H1 (cell line): Measurements from ENCODE around the gene RNF151. TPM values are rescaled to one million over a fixed set of nuclear protein-coding genes. Genes with fewer than 3 reads are reported as not detected.

Source experiments
- polyA plus RNA-seq, 7 experiments: library from polyadenylated mRNA; depleted of rRNA in 3 of 7; stranded (reverse) in 5 of 7; unstranded in 2 of 7; fragments of >200 nt in 5 of 7; fragments of 200-250 nt in 2 of 7; gene quantifications; 1 replicate in 5 of 7; 2 replicates in 1 of 7; 4 replicates in 1 of 7; pipeline versions ENCODE4 v1.2.1 to v1.2.3, GENCODE V29; 2011 to 2013; ENCODE audit warnings: missing spikeins in 2 of 7, mixed read lengths in 2 of 7
- total RNA-seq: library from RNA; stranded (reverse); fragmentation: NEBNext Ultra II Directional; extraction: Animal tissue kit (Norgen Biotek cat#: 25700); gene quantifications from 2 replicates; pipeline ENCODE4 v1.2.1, GENCODE V29; 2021
- TF ChIP-seq, protein P1 (sequence below): fragments of 300-600 bp; sonication (generic); IDR thresholded peaks from 2 replicates; pipeline ENCODE4 v1.7.1; 2012; ENCODE audit warnings: low read length, moderate library complexity, mild to moderate bottlenecking, inconsistent platforms; ENCODE audit not compliant: insufficient replicate concordance

The RNF151 gene
- total and polyA plus RNA-seq, 2 of the 8 experiments (the other 6 are each of a cell fraction or from before 2014, with no cell fraction given), result not detected

DNA sequence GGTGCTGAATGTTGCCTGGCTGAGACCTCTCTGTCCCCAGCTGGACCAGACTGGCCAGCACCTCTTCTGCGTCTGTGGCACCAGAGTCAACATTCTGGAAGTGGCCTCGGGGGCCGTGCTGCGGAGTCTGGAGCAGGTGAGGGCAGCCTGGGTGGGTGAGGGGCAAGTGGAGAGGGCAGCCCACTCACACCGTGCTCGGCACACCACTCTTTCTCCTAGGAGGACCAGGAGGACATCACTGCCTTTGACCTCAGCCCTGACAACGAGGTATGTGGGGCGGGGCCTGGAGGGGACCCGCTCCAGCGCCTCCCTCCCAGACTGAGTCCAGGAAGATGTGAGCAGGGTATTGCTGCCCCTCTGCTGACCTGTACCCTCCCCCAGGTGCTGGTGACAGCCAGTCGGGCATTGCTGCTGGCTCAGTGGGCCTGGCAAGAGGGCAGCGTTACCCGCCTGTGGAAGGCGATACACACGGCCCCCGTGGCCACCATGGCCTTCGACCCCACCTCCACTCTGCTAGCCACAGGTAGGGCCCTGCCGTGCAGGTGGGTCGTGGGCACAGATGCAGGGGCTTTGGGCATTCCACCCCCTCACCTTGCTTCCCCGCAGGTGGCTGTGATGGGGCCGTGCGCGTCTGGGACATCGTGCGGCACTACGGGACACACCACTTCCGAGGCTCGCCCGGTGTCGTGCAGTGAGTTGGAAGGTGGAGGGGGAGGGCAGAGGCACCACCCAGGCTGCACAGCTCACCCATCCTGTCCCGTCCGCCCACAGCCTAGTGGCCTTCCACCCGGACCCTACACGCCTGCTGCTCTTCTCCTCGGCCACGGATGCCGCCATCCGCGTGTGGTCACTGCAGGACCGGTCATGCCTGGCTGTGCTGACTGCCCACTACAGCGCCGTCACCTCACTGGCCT, 7.8 kb downstream of the RNF151 start (continued):
- TF ChIP-seq, protein P1, sequence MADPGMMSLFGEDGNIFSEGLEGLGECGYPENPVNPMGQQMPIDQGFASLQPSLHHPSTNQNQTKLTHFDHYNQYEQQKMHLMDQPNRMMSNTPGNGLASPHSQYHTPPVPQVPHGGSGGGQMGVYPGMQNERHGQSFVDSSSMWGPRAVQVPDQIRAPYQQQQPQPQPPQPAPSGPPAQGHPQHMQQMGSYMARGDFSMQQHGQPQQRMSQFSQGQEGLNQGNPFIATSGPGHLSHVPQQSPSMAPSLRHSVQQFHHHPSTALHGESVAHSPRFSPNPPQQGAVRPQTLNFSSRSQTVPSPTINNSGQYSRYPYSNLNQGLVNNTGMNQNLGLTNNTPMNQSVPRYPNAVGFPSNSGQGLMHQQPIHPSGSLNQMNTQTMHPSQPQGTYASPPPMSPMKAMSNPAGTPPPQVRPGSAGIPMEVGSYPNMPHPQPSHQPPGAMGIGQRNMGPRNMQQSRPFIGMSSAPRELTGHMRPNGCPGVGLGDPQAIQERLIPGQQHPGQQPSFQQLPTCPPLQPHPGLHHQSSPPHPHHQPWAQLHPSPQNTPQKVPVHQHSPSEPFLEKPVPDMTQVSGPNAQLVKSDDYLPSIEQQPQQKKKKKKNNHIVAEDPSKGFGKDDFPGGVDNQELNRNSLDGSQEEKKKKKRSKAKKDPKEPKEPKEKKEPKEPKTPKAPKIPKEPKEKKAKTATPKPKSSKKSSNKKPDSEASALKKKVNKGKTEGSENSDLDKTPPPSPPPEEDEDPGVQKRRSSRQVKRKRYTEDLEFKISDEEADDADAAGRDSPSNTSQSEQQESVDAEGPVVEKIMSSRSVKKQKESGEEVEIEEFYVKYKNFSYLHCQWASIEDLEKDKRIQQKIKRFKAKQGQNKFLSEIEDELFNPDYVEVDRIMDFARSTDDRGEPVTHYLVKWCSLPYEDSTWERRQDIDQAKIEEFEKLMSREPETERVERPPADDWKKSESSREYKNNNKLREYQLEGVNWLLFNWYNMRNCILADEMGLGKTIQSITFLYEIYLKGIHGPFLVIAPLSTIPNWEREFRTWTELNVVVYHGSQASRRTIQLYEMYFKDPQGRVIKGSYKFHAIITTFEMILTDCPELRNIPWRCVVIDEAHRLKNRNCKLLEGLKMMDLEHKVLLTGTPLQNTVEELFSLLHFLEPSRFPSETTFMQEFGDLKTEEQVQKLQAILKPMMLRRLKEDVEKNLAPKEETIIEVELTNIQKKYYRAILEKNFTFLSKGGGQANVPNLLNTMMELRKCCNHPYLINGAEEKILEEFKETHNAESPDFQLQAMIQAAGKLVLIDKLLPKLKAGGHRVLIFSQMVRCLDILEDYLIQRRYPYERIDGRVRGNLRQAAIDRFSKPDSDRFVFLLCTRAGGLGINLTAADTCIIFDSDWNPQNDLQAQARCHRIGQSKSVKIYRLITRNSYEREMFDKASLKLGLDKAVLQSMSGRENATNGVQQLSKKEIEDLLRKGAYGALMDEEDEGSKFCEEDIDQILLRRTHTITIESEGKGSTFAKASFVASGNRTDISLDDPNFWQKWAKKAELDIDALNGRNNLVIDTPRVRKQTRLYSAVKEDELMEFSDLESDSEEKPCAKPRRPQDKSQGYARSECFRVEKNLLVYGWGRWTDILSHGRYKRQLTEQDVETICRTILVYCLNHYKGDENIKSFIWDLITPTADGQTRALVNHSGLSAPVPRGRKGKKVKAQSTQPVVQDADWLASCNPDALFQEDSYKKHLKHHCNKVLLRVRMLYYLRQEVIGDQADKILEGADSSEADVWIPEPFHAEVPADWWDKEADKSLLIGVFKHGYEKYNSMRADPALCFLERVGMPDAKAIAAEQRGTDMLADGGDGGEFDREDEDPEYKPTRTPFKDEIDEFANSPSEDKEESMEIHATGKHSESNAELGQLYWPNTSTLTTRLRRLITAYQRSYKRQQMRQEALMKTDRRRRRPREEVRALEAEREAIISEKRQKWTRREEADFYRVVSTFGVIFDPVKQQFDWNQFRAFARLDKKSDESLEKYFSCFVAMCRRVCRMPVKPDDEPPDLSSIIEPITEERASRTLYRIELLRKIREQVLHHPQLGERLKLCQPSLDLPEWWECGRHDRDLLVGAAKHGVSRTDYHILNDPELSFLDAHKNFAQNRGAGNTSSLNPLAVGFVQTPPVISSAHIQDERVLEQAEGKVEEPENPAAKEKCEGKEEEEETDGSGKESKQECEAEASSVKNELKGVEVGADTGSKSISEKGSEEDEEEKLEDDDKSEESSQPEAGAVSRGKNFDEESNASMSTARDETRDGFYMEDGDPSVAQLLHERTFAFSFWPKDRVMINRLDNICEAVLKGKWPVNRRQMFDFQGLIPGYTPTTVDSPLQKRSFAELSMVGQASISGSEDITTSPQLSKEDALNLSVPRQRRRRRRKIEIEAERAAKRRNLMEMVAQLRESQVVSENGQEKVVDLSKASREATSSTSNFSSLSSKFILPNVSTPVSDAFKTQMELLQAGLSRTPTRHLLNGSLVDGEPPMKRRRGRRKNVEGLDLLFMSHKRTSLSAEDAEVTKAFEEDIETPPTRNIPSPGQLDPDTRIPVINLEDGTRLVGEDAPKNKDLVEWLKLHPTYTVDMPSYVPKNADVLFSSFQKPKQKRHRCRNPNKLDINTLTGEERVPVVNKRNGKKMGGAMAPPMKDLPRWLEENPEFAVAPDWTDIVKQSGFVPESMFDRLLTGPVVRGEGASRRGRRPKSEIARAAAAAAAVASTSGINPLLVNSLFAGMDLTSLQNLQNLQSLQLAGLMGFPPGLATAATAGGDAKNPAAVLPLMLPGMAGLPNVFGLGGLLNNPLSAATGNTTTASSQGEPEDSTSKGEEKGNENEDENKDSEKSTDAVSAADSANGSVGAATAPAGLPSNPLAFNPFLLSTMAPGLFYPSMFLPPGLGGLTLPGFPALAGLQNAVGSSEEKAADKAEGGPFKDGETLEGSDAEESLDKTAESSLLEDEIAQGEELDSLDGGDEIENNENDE, result no peak
